RWPE2 (cell line): ENCODE results near the gene CHKB.

Source experiments
- ATAC-seq: fragments of 200-7000 bp; cut with Tn5 transposase; 3 replicates; pipeline ENCODE4 v1.9.1; 2021; ENCODE audit warnings: low read depth
- DNase-seq: peaks from one replicate; pipeline ENCODE4 v3.0.0-alpha.2; 2020; ENCODE audit warnings: low spot score
- H3K27ac ChIP-seq: fragments of 450-650 bp; 2 replicates; pipeline ENCODE4 v1.5.1; 2017; ENCODE audit warnings: mild to moderate bottlenecking; ENCODE audit not compliant: poor library complexity, severe bottlenecking
- H3K27me3 ChIP-seq: fragments of 250-450 bp; sonication (Bioruptor Pico); 2 replicates; pipeline ENCODE4 v1.5.1; 2021; ENCODE audit warnings: mild to moderate bottlenecking, moderate library complexity; ENCODE audit not compliant: insufficient read depth, poor library complexity, severe bottlenecking
- H3K36me3 ChIP-seq: fragments of 250-450 bp; sonication (Bioruptor Pico); 2 replicates; pipeline ENCODE4 v1.5.1; 2020; ENCODE audit warnings: low read depth, mild to moderate bottlenecking, moderate library complexity
- H3K4me1 ChIP-seq: fragments of 250-450 bp; sonication (Bioruptor Pico); 2 replicates; pipeline ENCODE4 v1.5.1; 2021; ENCODE audit warnings: mild to moderate bottlenecking, moderate library complexity; ENCODE audit not compliant: insufficient read depth, poor library complexity, severe bottlenecking
- H3K4me3 ChIP-seq: fragments of 250-450 bp; sonication (Bioruptor Pico); 2 replicates; pipeline ENCODE4 v1.5.1; 2021; ENCODE audit warnings: mild to moderate bottlenecking, moderate library complexity; ENCODE audit not compliant: severe bottlenecking
- H3K9me3 ChIP-seq: fragments of 250-450 bp; sonication (Bioruptor Pico); 2 replicates; pipeline ENCODE4 v1.5.1; 2021; ENCODE audit warnings: mild to moderate bottlenecking, moderate library complexity; ENCODE audit not compliant: severe bottlenecking
- CTCF ChIP-seq: fragments of 450-650 bp; IDR thresholded peaks from one replicate; pipeline ENCODE4 v1.5.1; 2017; ENCODE audit warnings: mild to moderate bottlenecking, moderate library complexity; ENCODE audit not compliant: poor library complexity, severe bottlenecking

Gene CHKB

DNA sequence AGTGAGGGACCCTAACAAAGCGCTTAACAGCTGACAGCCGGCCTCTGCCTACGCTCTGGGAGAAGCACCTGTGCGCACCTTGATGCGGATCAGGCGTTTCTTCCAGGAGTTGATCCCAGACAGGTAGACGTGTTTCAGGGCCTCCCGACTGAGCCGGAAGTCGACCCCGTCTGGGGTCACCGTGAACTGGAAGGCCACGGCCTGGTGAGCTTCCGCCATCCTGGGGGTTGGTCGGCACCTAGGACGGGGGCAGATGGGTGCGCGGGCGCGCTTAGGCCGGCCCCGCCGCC lies 5.0 kb downstream of the CHKB start:
- no peak for ATAC-seq
- no peak overlapping the region for H3K4me3 ChIP-seq
- H3K27me3 ChIP-seq = no peaks in the 10 kb centered on the region
- H3K4me1 ChIP-seq = no peaks in the 10 kb centered on the region
- H3K27ac ChIP-seq = no peak overlapping the region
- H3K36me3 ChIP-seq = peaks cover 27% of the 10 kb centered on the region
- DNase-seq = no peak
- no peak for TF ChIP-seq CTCF
- no peaks in the 10 kb centered on the region for H3K9me3 ChIP-seq

GRCh38 chr22:50576806-50577696 lies 5.6 kb downstream of the CHKB start:
- Histone ChIP-seq H3K36me3 (peaks cover 27% of the 10 kb centered on the region), H3K9me3 (no peaks in the 10 kb centered on the region), H3K27me3 (no peaks in the 10 kb centered on the region), H3K4me3 (no peak overlapping the region), H3K4me1 (no peaks in the 10 kb centered on the region), H3K27ac (no peak overlapping the region)
- TF ChIP-seq CTCF = no peak
- ATAC-seq (no peak), DNase-seq (no peak)

DNA sequence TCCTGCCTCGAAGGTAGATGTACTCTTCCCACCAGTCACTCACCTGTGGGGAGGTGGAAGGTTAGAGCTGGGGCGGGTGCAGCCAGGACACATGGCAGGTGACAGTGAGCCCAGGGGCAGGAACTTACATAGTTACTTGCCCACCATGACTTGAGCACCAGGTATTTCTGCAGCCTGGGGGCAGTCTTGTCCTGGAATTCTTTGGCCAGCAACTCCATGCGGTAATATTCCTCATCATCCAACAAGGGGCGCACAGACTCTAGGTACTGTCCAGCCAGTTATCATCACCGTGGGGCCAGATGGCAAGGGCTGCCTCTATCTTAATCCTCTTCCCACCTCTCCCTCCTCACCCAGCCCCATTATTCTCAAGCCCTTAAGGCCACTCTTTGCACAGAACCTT lies 6.6 kb downstream of the CHKB start:
- ATAC-seq (peak; percentile 35; the same call in 1 of the 3 replicates), DNase-seq (no peak)
- TF ChIP-seq CTCF = peak; percentile 27
- peaks cover 27% of the 10 kb centered on the region for H3K36me3 ChIP-seq
- no peak overlapping the region for H3K27ac ChIP-seq
- H3K27me3 ChIP-seq = no peaks in the 10 kb centered on the region
- no peak overlapping the region for H3K4me3 ChIP-seq
- H3K9me3 ChIP-seq = no peaks in the 10 kb centered on the region
- H3K4me1 ChIP-seq = no peaks in the 10 kb centered on the region

DNA sequence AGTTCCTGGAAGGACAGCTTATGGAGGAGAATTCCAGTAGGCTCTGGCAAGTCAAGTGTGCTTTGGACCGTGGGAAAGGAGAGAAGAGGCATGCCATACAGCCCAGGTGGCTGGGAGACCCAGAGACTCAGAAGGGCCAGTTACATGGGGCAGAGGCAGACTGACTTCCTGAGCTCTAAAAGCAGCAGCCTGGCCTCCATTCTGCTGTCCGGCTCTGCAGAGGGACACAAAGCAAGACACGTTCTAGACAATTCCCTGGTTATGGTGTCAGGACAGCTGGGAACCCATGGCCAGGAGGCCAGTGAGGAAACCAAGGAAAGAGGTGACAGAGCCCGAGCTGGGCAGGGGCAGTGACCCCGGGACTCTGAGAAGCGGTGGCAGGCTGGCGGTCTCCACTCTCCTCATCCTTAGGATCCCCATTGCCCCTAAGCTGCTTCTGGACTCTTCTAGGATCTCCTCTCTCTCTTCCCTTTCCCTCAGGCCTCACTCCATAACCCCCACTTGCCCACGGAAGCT lies 7.2 kb downstream of the CHKB start:
- DNase-seq (no peak), ATAC-seq (no peak)
- no peaks in the 10 kb centered on the region for H3K4me1 ChIP-seq
- H3K27ac ChIP-seq = no peak overlapping the region
- H3K9me3 ChIP-seq = no peaks in the 10 kb centered on the region
- no peak overlapping the region for H3K4me3 ChIP-seq
- TF ChIP-seq CTCF = no peak
- no peaks in the 10 kb centered on the region for H3K27me3 ChIP-seq
- peaks cover 27% of the 10 kb centered on the region for H3K36me3 ChIP-seq

- Histone ChIP-seq H3K36me3 (peaks cover 20% of the 10 kb centered on the region), H3K4me1 (no peaks in the 10 kb centered on the region), H3K27me3 (no peaks in the 10 kb centered on the region), H3K4me3 (no peak overlapping the region), H3K27ac (no peak overlapping the region), H3K9me3 (no peaks in the 10 kb centered on the region)
- DNase-seq (no peak), ATAC-seq (no peak)
- TF ChIP-seq CTCF = no peak
Observed at GRCh38 chr22:50574383-50574755, 8.3 kb downstream of the CHKB start.
